Osteocyte (in vitro differentiated cells): ENCODE measurements around the gene B4GALNT4. TPM values are rescaled to one million over a fixed set of nuclear protein-coding genes. Genes with fewer than 3 reads are reported as not detected.

Source experiments
- DNase-seq: peaks from one replicate; pipeline ENCODE4 v3.0.0; 2021; ENCODE audit warnings: mixed read lengths; ENCODE audit not compliant: unreplicated experiment; ENCODE audit errors: extremely low spot score
- H3K27ac Mint-ChIP-seq: one replicate; pipeline ENCODE4 v1.8.0; 2021; ENCODE audit warnings: mild to moderate bottlenecking, mixed read lengths; ENCODE audit not compliant: unreplicated experiment
- H3K27me3 Mint-ChIP-seq: one replicate; pipeline ENCODE4 v1.8.0; 2021; ENCODE audit warnings: mixed read lengths; ENCODE audit not compliant: unreplicated experiment
- H3K36me3 Mint-ChIP-seq: one replicate; pipeline ENCODE4 v1.8.0; 2021; ENCODE audit warnings: mixed read lengths; ENCODE audit not compliant: unreplicated experiment
- H3K4me1 Mint-ChIP-seq: one replicate; pipeline ENCODE4 v1.8.0; 2021; ENCODE audit warnings: mixed read lengths; ENCODE audit not compliant: unreplicated experiment
- H3K4me3 Mint-ChIP-seq: one replicate; pipeline ENCODE4 v1.8.0; 2021; ENCODE audit warnings: mild to moderate bottlenecking, moderate library complexity, mixed read lengths; ENCODE audit not compliant: unreplicated experiment
- H3K9me3 Mint-ChIP-seq: one replicate; pipeline ENCODE4 v1.8.0; 2021; ENCODE audit warnings: mixed read lengths; ENCODE audit not compliant: unreplicated experiment
- total RNA-seq: library from RNA; stranded (reverse); gene quantifications from 2 replicates; pipeline ENCODE4 v1.2.1, GENCODE V29; 2021
- TF ChIP-seq, protein P1 (sequence below): fragments of 200-600 bp; sonication (generic); IDR thresholded peaks from 2 replicates; pipeline ENCODE4 v1.5.0; 2021; ENCODE audit warnings: antibody characterized with exemption, mild to moderate bottlenecking, moderate library complexity

B4GALNT4 gene
- total RNA-seq, 1 donor from 2014 or later = 63.3 TPM

DNA sequence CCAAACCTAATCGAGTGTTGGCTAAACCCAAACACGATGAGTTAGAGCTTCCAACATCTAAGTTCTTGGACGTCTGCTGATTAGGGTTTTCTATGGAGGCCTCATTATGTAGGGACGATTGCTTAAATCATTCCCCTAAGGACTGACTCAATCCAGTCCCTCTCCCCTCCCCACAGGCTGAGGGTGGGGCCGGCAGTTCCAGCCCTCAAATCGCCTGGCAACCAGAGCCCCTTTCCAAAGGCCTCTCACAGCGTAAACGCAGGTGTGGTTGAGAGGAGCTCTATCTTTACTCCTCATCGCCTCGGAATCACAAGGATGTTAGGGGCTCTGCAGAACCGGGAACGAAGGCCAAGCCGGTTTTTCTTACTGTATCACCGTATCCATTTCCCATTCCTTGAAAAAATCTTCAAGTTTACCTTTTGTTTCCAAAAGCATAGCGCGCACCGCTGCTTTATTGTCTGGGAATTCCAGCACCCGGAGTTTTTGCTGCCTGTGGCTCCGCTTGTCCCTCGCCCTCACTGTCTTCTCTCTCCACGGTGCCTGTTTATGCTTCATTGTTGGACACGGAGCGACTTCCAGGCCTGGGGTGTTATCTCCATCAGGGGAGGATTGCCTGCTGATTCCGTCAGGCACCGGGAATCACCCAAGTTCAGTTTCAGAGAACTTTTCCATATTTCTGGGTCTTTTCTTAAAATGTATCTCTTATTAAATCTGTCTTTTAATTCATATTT, 34.9 kb upstream of the B4GALNT4 start:
- Mint-ChIP-seq H3K27ac (peak overlapping the region; percentile 58), H3K4me3 (no peak overlapping the region), H3K9me3 (no peaks in the 10 kb centered on the region), H3K4me1 (peaks cover 59% of the 10 kb centered on the region), H3K27me3 (no peaks in the 10 kb centered on the region), H3K36me3 (no peaks in the 10 kb centered on the region)
- no peak for DNase-seq
- TF ChIP-seq, protein P1, sequence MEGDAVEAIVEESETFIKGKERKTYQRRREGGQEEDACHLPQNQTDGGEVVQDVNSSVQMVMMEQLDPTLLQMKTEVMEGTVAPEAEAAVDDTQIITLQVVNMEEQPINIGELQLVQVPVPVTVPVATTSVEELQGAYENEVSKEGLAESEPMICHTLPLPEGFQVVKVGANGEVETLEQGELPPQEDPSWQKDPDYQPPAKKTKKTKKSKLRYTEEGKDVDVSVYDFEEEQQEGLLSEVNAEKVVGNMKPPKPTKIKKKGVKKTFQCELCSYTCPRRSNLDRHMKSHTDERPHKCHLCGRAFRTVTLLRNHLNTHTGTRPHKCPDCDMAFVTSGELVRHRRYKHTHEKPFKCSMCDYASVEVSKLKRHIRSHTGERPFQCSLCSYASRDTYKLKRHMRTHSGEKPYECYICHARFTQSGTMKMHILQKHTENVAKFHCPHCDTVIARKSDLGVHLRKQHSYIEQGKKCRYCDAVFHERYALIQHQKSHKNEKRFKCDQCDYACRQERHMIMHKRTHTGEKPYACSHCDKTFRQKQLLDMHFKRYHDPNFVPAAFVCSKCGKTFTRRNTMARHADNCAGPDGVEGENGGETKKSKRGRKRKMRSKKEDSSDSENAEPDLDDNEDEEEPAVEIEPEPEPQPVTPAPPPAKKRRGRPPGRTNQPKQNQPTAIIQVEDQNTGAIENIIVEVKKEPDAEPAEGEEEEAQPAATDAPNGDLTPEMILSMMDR = no peak

DNA sequence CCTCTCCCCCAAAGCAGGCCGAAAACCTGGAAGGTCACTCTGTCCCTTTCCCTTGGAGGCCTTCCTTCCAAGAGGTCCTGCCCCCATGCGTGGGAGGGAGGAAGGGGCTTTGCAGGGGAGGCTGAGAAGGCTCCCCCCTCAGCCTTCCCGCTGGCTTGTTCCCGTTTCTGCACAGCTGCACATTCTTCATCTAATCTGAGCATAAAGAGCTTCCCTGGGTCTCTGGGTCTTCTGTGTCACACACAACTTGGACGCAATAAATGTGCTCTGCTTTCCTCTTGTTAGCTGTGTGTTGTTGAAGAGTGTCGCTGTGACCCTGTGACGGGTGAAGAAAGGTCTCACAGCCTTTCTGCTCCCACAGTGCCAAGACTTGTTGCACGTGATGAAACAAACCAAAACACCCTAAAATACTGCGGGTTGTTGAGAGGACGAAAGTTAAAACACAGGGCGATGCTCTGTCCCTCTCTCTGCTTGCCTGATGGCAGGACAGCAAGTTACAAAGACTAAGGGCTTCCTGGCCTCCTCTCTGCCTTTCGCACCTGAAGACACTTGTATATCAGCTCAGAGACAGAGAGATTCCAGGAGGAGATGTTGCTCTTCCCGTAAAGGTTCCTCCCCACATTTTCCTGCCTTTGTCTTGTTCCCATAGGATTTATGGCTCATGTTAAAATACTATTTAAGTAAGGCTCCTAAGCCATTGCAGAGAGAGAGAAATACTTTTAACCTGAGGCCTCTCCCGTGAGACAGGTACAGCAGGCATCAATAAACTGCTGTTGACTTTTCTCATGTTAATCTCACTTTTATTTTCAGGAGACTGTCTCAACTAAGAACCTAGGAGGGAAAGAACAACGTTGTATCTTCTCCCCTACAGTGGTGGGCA, 33.3 kb upstream of the B4GALNT4 start:
- DNase-seq = no peak
- Mint-ChIP-seq H3K4me3 (peak overlapping the region; percentile 23), H3K4me1 (peaks cover 47% of the 10 kb centered on the region), H3K27me3 (peaks cover 5% of the 10 kb centered on the region), H3K27ac (peak overlapping the region; percentile 97), H3K9me3 (no peaks in the 10 kb centered on the region), H3K36me3 (no peaks in the 10 kb centered on the region)
- TF ChIP-seq, protein P1 = no peak

DNA sequence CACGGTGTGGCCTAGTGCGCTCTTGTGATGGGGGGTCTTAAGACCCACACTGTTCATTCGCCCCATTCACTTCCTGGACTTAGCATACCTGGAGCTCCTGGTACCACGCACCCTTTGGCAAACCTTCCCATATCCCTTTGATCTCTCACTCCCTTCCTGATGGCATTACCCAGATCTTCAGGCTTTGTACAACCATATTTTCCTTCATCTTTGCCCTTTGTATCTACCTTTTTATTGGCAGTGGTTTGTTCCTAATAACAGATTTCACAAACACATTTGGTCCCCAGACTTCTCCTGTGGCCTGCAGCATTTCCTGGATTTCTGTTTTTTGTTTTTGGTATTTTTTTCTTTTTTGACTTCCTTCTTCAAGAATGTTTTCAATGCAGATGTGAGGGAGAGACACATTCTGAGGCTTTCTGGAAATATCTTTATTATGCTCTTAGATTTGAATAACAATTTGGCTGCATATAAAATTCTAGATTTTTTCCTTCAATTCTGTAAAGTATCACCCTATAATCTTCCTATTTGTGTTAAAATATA, 32.6 kb upstream of the B4GALNT4 start:
- Mint-ChIP-seq H3K4me1 (peaks cover 44% of the 10 kb centered on the region), H3K9me3 (no peaks in the 10 kb centered on the region), H3K27ac (peak overlapping the region; percentile 97), H3K36me3 (no peaks in the 10 kb centered on the region), H3K4me3 (peak overlapping the region; percentile 15), H3K27me3 (peaks cover 5% of the 10 kb centered on the region)
- no peak for DNase-seq
- TF ChIP-seq, protein P1 = no peak

DNA sequence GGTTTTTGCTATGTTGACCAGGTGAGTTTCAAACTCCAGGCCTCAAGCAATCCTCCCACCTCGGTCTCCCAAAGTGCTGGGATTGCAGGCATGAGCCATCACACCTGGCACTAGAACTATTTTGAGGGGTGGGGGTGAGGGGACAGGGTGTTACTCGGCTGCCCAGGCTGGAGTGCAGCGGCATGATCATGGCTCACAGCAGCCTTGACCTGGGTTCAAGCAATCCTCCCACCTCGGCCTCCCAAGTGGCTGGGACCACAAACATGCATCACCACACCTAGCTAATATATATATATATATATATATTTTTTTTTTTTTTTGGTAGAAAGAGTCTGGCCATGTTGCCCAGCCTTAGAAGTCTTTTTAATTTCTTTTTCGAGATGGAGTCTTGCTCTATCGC, 31.6 kb upstream of the B4GALNT4 start:
- H3K36me3 Mint-ChIP-seq = no peaks in the 10 kb centered on the region
- TF ChIP-seq, protein P1 = no peak
- no peaks in the 10 kb centered on the region for H3K9me3 Mint-ChIP-seq
- H3K4me3 Mint-ChIP-seq = no peak overlapping the region
- peaks cover 5% of the 10 kb centered on the region for H3K27me3 Mint-ChIP-seq
- peak overlapping the region; percentile 97 for H3K27ac Mint-ChIP-seq
- no peak for DNase-seq
- H3K4me1 Mint-ChIP-seq = peaks cover 48% of the 10 kb centered on the region

DNA sequence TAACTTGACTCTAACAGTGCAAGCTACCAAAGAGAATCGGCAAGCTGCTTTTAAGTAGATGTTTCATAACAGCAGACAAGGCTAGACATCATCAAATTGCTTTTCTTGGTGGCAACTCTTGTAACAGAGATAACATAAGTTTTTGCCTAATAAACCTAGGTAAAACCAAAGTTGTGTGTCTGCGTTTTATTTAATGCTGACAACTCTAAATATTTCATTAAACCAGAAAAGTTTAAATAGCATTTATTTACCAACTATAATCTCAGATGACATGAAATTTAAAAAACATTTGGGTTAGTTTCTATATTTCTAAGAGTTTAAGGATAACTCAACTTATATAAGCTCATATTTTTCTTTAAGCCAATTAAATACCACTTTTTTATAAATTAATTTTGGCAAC, 29.3 kb upstream of the B4GALNT4 start:
- no peaks in the 10 kb centered on the region for H3K36me3 Mint-ChIP-seq
- TF ChIP-seq, protein P1 = no peak
- H3K27me3 Mint-ChIP-seq = peaks cover 5% of the 10 kb centered on the region
- peaks cover 33% of the 10 kb centered on the region for H3K4me1 Mint-ChIP-seq
- H3K4me3 Mint-ChIP-seq = no peak overlapping the region
- H3K9me3 Mint-ChIP-seq = no peaks in the 10 kb centered on the region
- no peak overlapping the region for H3K27ac Mint-ChIP-seq
- no peak for DNase-seq
